Astrocyte (in vitro differentiated cells and primary cell): ENCODE data around the gene DOCK3.

Source experiments
- EZH2 ChIP-seq: IDR thresholded peaks from 2 replicates; pipeline ENCODE4 v1.6.1; 2012; ENCODE audit warnings: mild to moderate bottlenecking, low read length, inconsistent platforms; ENCODE audit not compliant: insufficient read depth
- TF ChIP-seq, protein P1 (sequence below): IDR thresholded peaks from 2 replicates; pipeline ENCODE4 v1.5.1; 2011; ENCODE audit warnings: low read depth, mild to moderate bottlenecking, inconsistent platforms, low read length, moderate library complexity; ENCODE audit not compliant: insufficient read depth

- TF ChIP-seq, protein P1, sequence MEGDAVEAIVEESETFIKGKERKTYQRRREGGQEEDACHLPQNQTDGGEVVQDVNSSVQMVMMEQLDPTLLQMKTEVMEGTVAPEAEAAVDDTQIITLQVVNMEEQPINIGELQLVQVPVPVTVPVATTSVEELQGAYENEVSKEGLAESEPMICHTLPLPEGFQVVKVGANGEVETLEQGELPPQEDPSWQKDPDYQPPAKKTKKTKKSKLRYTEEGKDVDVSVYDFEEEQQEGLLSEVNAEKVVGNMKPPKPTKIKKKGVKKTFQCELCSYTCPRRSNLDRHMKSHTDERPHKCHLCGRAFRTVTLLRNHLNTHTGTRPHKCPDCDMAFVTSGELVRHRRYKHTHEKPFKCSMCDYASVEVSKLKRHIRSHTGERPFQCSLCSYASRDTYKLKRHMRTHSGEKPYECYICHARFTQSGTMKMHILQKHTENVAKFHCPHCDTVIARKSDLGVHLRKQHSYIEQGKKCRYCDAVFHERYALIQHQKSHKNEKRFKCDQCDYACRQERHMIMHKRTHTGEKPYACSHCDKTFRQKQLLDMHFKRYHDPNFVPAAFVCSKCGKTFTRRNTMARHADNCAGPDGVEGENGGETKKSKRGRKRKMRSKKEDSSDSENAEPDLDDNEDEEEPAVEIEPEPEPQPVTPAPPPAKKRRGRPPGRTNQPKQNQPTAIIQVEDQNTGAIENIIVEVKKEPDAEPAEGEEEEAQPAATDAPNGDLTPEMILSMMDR, result no peak
- no peak for TF ChIP-seq EZH2
These were observed 320.5 kb downstream of the DOCK3 start for GRCh38 chr3:50995085-50995824.
